Measurements from ENCODE around the gene GDF15. TPM values are rescaled to one million over a fixed set of nuclear protein-coding genes. Genes with fewer than 3 reads are reported as not detected.

GDF15 gene
- total RNA-seq, 2 experiments from 2014 or later = 0.34 to 0.75 TPM

- no peak for DNase-seq
- POLR2A ChIA-PET = interaction anchor here (0.9 to 1.1 kb wide), 2 partner anchors 12 to 17 kb away, joined by 3 to 4 read pairs; partner anchors contain the start of gene SSBP4
- Mint-ChIP-seq H3K27ac (no peak overlapping the region), H3K36me3 (peaks cover 1% of the 10 kb centered on the region), H3K4me1 (peaks cover 11% of the 10 kb centered on the region), H3K4me3 (peak overlapping the region; percentile 50), H3K27me3 (no peaks in the 10 kb centered on the region), H3K9me3 (no peaks in the 10 kb centered on the region)
- no peak for ATAC-seq (ENCODE audit: low read depth)
Observed at GRCh38 chr19:18435842-18436670, 50.1 kb downstream of the GDF15 start.

- Mint-ChIP-seq H3K27ac (peak overlapping the region; percentile 16), H3K9me3 (no peaks in the 10 kb centered on the region), H3K27me3 (no peaks in the 10 kb centered on the region), H3K4me1 (peaks cover 10% of the 10 kb centered on the region), H3K4me3 (peak overlapping the region; percentile 73), H3K36me3 (peaks cover 1% of the 10 kb centered on the region)
- DNase-seq (peak; percentile 83), ATAC-seq (ENCODE audit: low read depth) (peak; percentile 71)
- POLR2A ChIA-PET = interaction anchor here (0.5 to 1.0 kb wide), 6 partner anchors 8 to 45 kb away, joined by 3 to 5 read pairs (median 4); partner anchors contain the start of gene SSBP4
Observed at GRCh38 chr19:18436671-18437490, 50.9 kb downstream of the GDF15 start.

DNA sequence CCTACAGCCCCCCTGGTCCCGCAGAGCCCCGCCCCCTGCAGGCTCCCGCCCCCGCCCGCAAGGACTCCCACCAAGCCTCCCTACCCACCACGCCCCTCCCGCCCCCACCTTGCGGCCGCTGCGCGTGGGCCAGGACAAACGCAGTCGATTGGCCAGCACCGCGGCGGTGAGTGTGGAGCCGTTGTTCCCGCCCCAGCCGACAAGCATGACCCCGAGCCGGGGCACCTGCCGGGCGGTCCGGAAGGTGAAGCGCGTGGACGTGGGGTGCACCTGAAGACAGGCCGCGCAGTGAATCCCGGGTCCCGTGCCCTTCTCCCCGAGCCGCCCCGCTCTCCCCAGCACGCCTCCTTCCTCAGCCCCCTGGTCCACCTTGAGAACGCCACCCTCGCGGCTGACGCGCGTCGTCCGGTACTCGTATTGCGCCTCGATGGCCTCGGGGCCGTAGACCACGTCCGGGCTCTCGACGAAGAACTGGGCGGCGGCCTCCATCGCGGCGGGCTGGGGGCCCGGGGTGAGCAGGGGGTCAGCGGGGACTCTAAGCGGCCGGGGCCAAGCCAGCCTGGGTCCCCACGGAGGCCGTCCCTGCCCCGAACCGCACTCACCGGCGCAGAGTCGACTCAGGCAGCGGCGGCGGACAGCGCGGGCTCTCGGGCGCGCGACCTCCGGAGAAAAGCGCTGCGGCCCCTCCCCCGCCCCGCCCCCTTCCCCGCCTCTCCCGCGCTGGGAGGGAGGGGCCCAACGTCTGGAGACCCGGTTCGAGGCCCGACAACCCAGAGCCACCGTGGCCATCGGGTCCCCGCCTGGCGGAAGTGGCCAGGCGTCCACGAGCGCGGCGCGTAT, 51.8 kb downstream of the GDF15 start, which contains the start of gene ISYNA1:
Gene ISYNA1 (minus strand): TSS at position 643 of the 840 bp plus-strand sequence. CDS start 154 bp downstream, at position 489.
- peak within 1 kb of the TSS; percentile 16 for H3K27ac Mint-ChIP-seq
- DNase-seq (peak; percentile 69), ATAC-seq (ENCODE audit: low read depth) (peak; percentile 10)
- H3K27me3 Mint-ChIP-seq = no peaks in the 10 kb centered on the region
- peaks cover 6% of the 10 kb centered on the region for H3K36me3 Mint-ChIP-seq
- POLR2A ChIA-PET = interaction anchor here (0.6 to 1.5 kb wide), 6 partner anchors 9 to 23 kb away, joined by 3 to 5 read pairs (median 4); partner anchors contain the start of gene SSBP4
- H3K4me3 Mint-ChIP-seq = peak within 1 kb of the TSS; percentile 73
- peaks cover 4% of the 10 kb centered on the region for H3K9me3 Mint-ChIP-seq
- peaks cover 12% of the 10 kb centered on the region for H3K4me1 Mint-ChIP-seq

- POLR2A ChIA-PET = interaction anchor here (0.6 to 1.9 kb wide), 3 partner anchors 21 to 29 kb away, joined by 3 to 4 read pairs (median 4); no protein-coding TSS in a partner anchor
- ATAC-seq (ENCODE audit: low read depth) (no peak), DNase-seq (no peak)
- H3K27me3 Mint-ChIP-seq = no peaks in the 10 kb centered on the region
- H3K36me3 Mint-ChIP-seq = peaks cover 11% of the 10 kb centered on the region
- H3K27ac Mint-ChIP-seq = no peak overlapping the region
- peaks cover 14% of the 10 kb centered on the region for H3K4me1 Mint-ChIP-seq
- H3K4me3 Mint-ChIP-seq = no peak overlapping the region
- H3K9me3 Mint-ChIP-seq = peaks cover 4% of the 10 kb centered on the region
Observed at GRCh38 chr19:18438331-18439024, 52.5 kb downstream of the GDF15 start.

Small RNAs within 50 kb of the gene (microRNA-seq; reads per million reads assigned to microRNA genes)
- gene MIR3189 = not detected

Other genes with a start within 250 kb of the GDF15 start
- gene PIK3R2, start 233.0 kb upstream of the GDF15 start, total RNA-seq = 10 to 100 TPM; 11.4 to 12.9 TPM
- 10 to 100 TPM; 78.8 to 80.8 TPM for gene IFI30, start 212.3 kb upstream of the GDF15 start, total RNA-seq
- gene MPV17L2, start 192.9 kb upstream of the GDF15 start, total RNA-seq = 1 to 10 TPM; 5.8 to 6.5 TPM
- 1 to 10 TPM; 3.0 to 6.1 TPM for gene RAB3A, start 182.1 kb upstream of the GDF15 start, total RNA-seq
- gene PDE4C, start 159.7 kb upstream of the GDF15 start, total RNA-seq = under 1 TPM in 1 of 2 experiments, not detected in 1; 0.65 TPM
- 1 to 10 TPM; 5.0 to 5.2 TPM for gene IQCN, start 111.7 kb upstream of the GDF15 start, total RNA-seq
- gene JUND, start 104.5 kb upstream of the GDF15 start, total RNA-seq = 100 to 1,000 TPM; 366 to 394 TPM
- 100 to 1,000 TPM; 151 to 157 TPM for gene LSM4, start 63.1 kb upstream of the GDF15 start, total RNA-seq
- 10 to 100 TPM; 41.3 to 45.7 TPM for gene PGPEP1, start 45.6 kb upstream of the GDF15 start, total RNA-seq
- gene LRRC25, start 11.5 kb downstream of the GDF15 start, total RNA-seq = 1 to 10 TPM; 1.2 to 1.6 TPM
- 100 to 1,000 TPM; 152 to 158 TPM for gene SSBP4, start 33.2 kb downstream of the GDF15 start, total RNA-seq
- gene ISYNA1, start 52.0 kb downstream of the GDF15 start, total RNA-seq = 10 to 100 TPM; 39.6 to 43.4 TPM
- 10 to 100 TPM; 28.5 to 31.2 TPM for gene ELL, start 135.9 kb downstream of the GDF15 start, total RNA-seq
- 100 to 1,000 TPM; 261 to 275 TPM for gene FKBP8, start 157.4 kb downstream of the GDF15 start, total RNA-seq
- gene KXD1, start 171.7 kb downstream of the GDF15 start, total RNA-seq = 100 to 1,000 TPM in 1 of 2 experiments, 10 to 100 TPM in 1; 96.7 to 105 TPM
- 1,000 to 10,000 TPM; 1,538 to 1,547 TPM for gene UBA52, start 185.7 kb downstream of the GDF15 start, total RNA-seq
- 100 to 1,000 TPM; 105 to 109 TPM for gene REX1BD, start 202.6 kb downstream of the GDF15 start, total RNA-seq
- gene CRLF1, start 220.6 kb downstream of the GDF15 start, total RNA-seq = not detected
- under 1 TPM in 1 of 2 experiments, not detected in 1; 0.19 TPM for gene TMEM59L, start 226.7 kb downstream of the GDF15 start, total RNA-seq

Measured in activated naive CD8-positive, alpha-beta T cell treated with anti-CD3 and anti-CD28 coated beads, Interleukin-2, amount 10 ng/mL, durations not matched to agents 7 days and 5 days (primary cell).